Pancreas (tissue), 10 donors: ENCODE results near the gene RLN3. TPM values are rescaled to one million over a fixed set of nuclear protein-coding genes. Genes with fewer than 3 reads are reported as not detected.

ENCODE experiments used
- ATAC-seq, 4 donors: fragments of 200-7000 bp; cut with Tn5 transposase; one replicate each; pipeline versions ENCODE4 v1.8.0 to v1.9.1; 2020; ENCODE audit warnings: mild to moderate bottlenecking in 4 of 4, moderate library complexity in 4 of 4
- DNase-seq, 6 donors: peaks; one replicate each; pipeline ENCODE4 v3.0.0-alpha.2; 2020
- FAIRE-seq: peaks from 2 replicates; lab custom pipeline; 2012; peaks lifted over from hg19 to GRCh38; lab: Jason Lieb, UNC
- H3K27ac ChIP-seq, 4 donors: fragments of 200-600 bp; sonication (generic); 1 replicate in 3 of 4; 2 replicates in 1 of 4; pipeline versions ENCODE4 v1.5.0 to v1.8.0; 2020
- H3K27me3 ChIP-seq, 4 donors: fragments of 200-600 bp; one replicate each; pipeline ENCODE4 v1.8.0; 2021
- H3K36me3 ChIP-seq, 3 donors: fragments of 200-600 bp; sonication (generic) in 1 of 3; one replicate each; pipeline versions ENCODE4 v1.5.0 to v1.8.0; 2020 to 2021
- H3K4me1 ChIP-seq, 3 donors: fragments of 200-600 bp; one replicate each; pipeline ENCODE4 v1.8.0; 2021
- H3K4me3 ChIP-seq, 4 donors: fragments of 200-600 bp; sonication (generic) in 2 of 4; one replicate each; pipeline versions ENCODE4 v1.5.0 to v1.8.0; 2020 to 2021
- H3K9me3 ChIP-seq, 4 donors: fragments of 200-600 bp; one replicate each; pipeline ENCODE4 v1.8.0; 2021
- WGBS, 2 donors: extraction: QIAGEN DNeasy Blood & Tissue Kit; methylation state at CpG; one replicate each; pipeline ENCODE4 v1.1.7; 2013; 5-methylcytosine and 5-hydroxymethylcytosine counted together
- intact Hi-C, 3 donors: fragments of 100-400 bp; cut with DNase I; formaldehyde crosslinking; loops; one replicate each; pipeline versions ENCODE4 v1.11.1 to v1.14.2; 2022
- polyA plus RNA-seq, 2 donors: library from polyadenylated mRNA; stranded (reverse); fragments of 200-250 nt; gene quantifications; one replicate each; pipeline ENCODE4 v1.2.3, GENCODE V29; 2013
- total RNA-seq, 6 donors: library from RNA; stranded (reverse); fragmentation: NEBNext Ultra II Directional in 4 of 6; extraction: Animal tissue kit (Norgen Biotek cat#: 25700) in 4 of 6; gene quantifications; one replicate each; pipeline versions ENCODE4 v1.2.1 to v1.2.4, GENCODE V29; 2021 to 2023
- TF ChIP-seq, protein P1 (sequence below), 4 donors: fragments of 200-600 bp; sonication (generic) in 3 of 4; IDR thresholded peaks; one replicate each; pipeline versions ENCODE4 v1.5.0 to v1.8.0; 2021; ENCODE audit warnings: antibody characterized with exemption in 4 of 4
- donor health status: healthy with polysubstance abuse.
- donor health status: DM: no; HTN: no; CAD: no; lungs with moderate emphysema.
- donor health status: DM: no; HTN: no; CAD: no.
- donor health status: control.
- donor health status: control.
- donor health status: Bipolar disorder and iron deficiency.
- donor health status: DM: yes; HTN: yes; CAD: no.
- donor health status: DM: no; HTN: no; CAD: no.
- donor health status: DM: no; HTN: no; CAD: no.
- donor health status: DM: yes; HTN: yes; CAD: no.

Gene RLN3
- total and polyA plus RNA-seq, 8 donors, result not detected

DNA sequence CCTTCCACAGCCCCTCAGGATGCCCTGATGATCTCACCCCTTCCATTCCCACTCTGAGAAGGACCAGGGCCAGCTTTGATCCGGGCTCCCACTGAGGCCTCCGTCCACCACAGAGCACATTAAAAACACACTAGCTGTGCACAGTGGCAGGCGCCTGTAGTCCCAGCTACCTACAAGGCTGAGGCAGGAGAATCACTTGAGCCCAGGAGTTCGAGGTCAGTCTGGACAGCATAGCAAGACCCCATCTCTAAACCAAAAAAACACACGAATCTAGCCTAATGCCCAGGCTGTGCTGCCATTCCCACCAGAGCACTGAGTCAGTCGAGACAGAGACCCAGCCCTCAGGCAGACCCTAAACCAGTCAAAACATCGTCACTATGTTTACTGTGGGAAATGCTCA, 35.9 kb upstream of the RLN3 start:
- TF ChIP-seq, protein P1, sequence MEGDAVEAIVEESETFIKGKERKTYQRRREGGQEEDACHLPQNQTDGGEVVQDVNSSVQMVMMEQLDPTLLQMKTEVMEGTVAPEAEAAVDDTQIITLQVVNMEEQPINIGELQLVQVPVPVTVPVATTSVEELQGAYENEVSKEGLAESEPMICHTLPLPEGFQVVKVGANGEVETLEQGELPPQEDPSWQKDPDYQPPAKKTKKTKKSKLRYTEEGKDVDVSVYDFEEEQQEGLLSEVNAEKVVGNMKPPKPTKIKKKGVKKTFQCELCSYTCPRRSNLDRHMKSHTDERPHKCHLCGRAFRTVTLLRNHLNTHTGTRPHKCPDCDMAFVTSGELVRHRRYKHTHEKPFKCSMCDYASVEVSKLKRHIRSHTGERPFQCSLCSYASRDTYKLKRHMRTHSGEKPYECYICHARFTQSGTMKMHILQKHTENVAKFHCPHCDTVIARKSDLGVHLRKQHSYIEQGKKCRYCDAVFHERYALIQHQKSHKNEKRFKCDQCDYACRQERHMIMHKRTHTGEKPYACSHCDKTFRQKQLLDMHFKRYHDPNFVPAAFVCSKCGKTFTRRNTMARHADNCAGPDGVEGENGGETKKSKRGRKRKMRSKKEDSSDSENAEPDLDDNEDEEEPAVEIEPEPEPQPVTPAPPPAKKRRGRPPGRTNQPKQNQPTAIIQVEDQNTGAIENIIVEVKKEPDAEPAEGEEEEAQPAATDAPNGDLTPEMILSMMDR (IDR thresholded peaks at IDR 0.05), result no peak
- DNase-seq (no peak), ATAC-seq (no peak), FAIRE-seq (no peak)
- peaks cover 0 to 5% (median 0%) of the 10 kb centered on the region in 3 donors for H3K36me3 ChIP-seq
- no peak overlapping the region for H3K4me3 ChIP-seq
- H3K27me3 ChIP-seq, result no peaks in the 10 kb centered on the region
- WGBS, 2 donors, result 90 to 96% methylated on average over 7 of the region's 7 CpGs
- no peak overlapping the region for H3K27ac ChIP-seq
- intact Hi-C loops, result no loop called here
- H3K9me3 ChIP-seq, result no peaks in the 10 kb centered on the region
- H3K4me1 ChIP-seq, result peaks cover 0 to 5% (median 0%) of the 10 kb centered on the region in 3 donors

DNA sequence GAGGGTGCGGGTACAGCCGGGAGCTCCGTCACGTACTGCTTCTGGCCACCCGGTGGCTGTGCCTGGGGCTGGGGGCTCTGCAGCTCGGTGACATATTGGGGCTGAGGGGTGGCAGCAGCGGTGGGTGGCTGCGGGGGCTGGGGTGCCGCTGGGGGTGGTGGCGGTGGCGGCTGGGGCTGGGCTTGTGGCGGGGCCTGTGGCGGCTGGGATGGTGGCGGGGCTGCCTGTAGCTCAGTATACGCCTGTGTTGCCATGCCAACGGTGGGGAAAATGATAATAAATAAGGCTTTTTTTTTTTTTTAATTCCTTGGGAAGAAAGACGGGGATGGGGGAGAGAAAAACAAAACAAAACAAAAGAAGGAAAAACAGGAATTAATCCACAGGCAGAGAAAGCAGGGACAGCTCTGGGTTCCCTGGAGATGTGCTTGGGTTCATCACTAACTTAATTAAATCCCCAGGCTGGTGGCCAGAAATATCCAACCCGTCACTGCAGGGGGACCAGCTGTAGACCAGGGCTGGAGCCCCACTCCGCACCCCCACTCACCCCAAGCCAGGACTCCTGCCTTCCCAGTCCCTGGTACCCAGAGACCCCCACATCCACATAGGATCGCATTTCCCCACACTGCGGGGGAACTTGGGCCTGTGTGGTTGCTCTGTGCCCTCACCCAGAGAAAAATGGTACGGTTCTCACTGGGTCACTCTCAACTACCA, 34.2 kb upstream of the RLN3 start:
- Histone ChIP-seq H3K27ac (no peak overlapping the region), H3K4me1 (peaks cover 0 to 9% (median 0%) of the 10 kb centered on the region in 3 donors), H3K27me3 (no peaks in the 10 kb centered on the region), H3K36me3 (peaks cover 0 to 5% (median 0%) of the 10 kb centered on the region in 3 donors), H3K4me3 (no peak overlapping the region), H3K9me3 (no peaks in the 10 kb centered on the region)
- TF ChIP-seq, protein P1 (IDR thresholded peaks at IDR 0.05), result no peak
- DNase-seq (no peak), ATAC-seq (no peak), FAIRE-seq (no peak)
- intact Hi-C loops, result no loop called here
- 90 to 91% methylated on average over 19 to 22 of the region's 22 CpGs for WGBS, 2 donors

DNA sequence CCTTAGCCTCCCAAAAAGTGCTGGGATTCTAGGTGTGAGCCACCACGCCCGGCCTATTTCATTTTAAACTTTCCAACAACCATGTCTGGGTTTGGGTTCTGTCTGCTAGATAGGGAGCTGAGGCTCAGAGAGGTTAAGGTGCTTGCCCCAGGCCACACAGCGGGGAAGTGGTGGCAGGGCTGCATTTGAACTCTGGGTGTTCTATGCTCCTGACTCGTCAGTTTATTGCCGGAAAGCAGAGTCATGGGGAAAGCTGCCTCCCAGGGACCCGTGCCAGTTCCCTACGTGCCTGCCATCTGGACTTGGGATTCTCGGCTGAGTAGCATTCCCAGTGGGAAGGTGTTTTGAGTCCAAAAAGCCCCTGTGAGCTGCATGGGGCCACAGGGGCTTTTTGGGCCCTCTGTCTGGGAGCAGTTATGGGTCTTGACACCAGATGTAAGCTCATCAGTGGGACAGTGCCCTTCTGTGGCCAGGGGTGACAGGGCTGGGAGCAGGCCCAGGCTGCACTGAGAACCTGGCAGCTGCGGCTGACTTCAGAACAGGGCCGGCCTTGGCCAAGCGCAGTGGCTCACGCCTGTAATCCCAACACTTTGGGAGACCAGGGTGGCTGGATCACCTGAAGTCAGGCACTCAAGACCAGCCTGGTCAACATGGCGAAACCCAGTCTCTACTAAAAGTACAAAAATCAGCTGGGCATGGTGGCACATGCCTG, 32.8 kb upstream of the RLN3 start:
- Histone ChIP-seq H3K9me3 (no peaks in the 10 kb centered on the region), H3K4me3 (no peak overlapping the region), H3K4me1 (peaks cover 0 to 9% (median 0%) of the 10 kb centered on the region in 3 donors), H3K36me3 (peaks cover 0 to 5% (median 0%) of the 10 kb centered on the region in 3 donors), H3K27ac (peak overlapping the region; percentile 59 to 83 (median 76)), H3K27me3 (no peaks in the 10 kb centered on the region)
- DNase-seq, result peak; percentile 80 to 92 (median 85)
- peak; percentile 94 to 97 (median 96) for ATAC-seq
- FAIRE-seq, result no peak
- TF ChIP-seq, protein P1 (IDR thresholded peaks at IDR 0.05), result no peak
- 51 to 54% methylated on average over 13 of the region's 13 CpGs for WGBS, 2 donors
- intact Hi-C loops, result no loop called here

DNA sequence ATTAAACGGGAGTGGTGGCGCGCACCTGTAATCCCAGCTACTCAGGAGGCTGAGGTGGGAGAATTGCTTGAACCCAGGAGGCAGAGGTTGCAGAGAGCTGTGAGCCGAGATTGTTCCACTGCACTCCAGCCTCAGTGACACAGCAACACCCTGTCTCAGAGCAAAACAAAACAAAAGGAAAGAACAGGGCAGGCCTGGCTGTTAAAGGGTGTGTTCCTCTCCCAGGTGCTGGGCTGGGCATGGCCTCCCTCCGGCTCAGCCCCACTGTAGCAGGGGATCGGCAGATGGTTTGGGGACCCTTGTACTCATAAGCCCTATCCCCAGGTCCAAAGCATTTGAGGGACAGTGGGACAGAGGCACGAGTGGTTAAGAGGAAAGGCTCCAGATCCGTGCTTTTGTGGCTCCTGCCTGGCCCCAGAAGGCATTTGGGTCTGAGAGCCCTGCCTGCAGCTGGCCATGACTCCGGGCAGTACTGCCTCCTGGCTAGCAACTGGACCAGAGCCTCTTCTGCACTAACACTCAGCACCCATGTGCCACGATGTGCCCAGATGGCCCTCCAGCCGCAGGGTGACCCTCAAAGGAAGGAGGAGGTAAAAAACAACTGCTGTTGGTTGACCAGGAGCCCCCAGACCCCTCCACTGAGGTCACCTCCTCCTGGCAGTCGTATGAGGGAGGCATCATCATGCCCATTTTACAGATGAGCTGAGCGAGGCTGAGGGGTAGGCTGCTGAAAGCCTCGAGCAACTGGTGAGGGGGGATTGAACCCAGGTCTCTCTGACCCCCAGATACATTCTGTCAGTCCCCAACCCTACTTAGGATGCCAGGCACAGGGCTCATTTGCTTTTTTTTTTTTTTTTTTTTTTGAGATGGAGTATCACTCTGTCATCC, 31.8 kb upstream of the RLN3 start:
- peaks cover 0 to under 1% (median 0%) of the 10 kb centered on the region in 3 donors for H3K36me3 ChIP-seq
- peak overlapping the region; percentile 59 to 83 (median 76) for H3K27ac ChIP-seq
- peak in 1 of 4 donors; percentile 7 for ATAC-seq
- H3K9me3 ChIP-seq, result no peaks in the 10 kb centered on the region
- FAIRE-seq, result no peak
- intact Hi-C loops, result no loop called here
- no peak overlapping the region for H3K4me3 ChIP-seq
- DNase-seq, result peak in 2 of 6 donors; percentile 25 to 29
- H3K27me3 ChIP-seq, result no peaks in the 10 kb centered on the region
- 77 to 78% methylated on average over 12 to 14 of the region's 14 CpGs for WGBS, 2 donors
- TF ChIP-seq, protein P1 (IDR thresholded peaks at IDR 0.05), result no peak
- H3K4me1 ChIP-seq, result peaks cover 0 to 9% (median 0%) of the 10 kb centered on the region in 3 donors
